Psoas muscle (tissue), 8 donors: Measurements from ENCODE around the gene DDX23. TPM values are rescaled to one million over a fixed set of nuclear protein-coding genes. Genes with fewer than 3 reads are reported as not detected.

Source experiments
- ATAC-seq, 4 donors: fragments of 200-7000 bp; cut with Tn5 transposase; one replicate each; pipeline ENCODE4 v1.9.1; 2020; ENCODE audit warnings: moderate library complexity in 3 of 4, mild to moderate bottlenecking in 2 of 4
- DNase-seq, 2 donors: peaks; one replicate each; pipeline ENCODE4 v3.0.0-alpha.2; 2020
- H3K27ac ChIP-seq: fragments of 200-600 bp; one replicate; pipeline ENCODE4 v1.8.0; 2022
- H3K27me3 ChIP-seq, 3 donors: fragments of 200-600 bp in 1 of 3; one replicate each; pipeline versions ENCODE4 v1.6.1 to v1.8.0; 2013 to 2022; ENCODE audit warnings: low read length in 2 of 3, mild to moderate bottlenecking in 2 of 3, moderate library complexity in 1 of 3; ENCODE audit not compliant: insufficient read depth in 3 of 3
- H3K36me3 ChIP-seq, 2 donors: fragments of 200-600 bp in 1 of 2; one replicate each; pipeline versions ENCODE4 v1.6.1 to v1.8.0; 2013 to 2022; ENCODE audit warnings: low read depth in 1 of 2, mild to moderate bottlenecking in 1 of 2, moderate library complexity in 1 of 2; ENCODE audit not compliant: insufficient read depth in 1 of 2
- H3K4me1 ChIP-seq: fragments of 200-600 bp; one replicate; pipeline ENCODE4 v1.8.0; 2022
- H3K4me3 ChIP-seq: fragments of 200-600 bp; one replicate; pipeline ENCODE4 v1.8.0; 2022; ENCODE audit warnings: mild to moderate bottlenecking
- H3K9me3 ChIP-seq: fragments of 200-600 bp; one replicate; pipeline ENCODE4 v1.8.0; 2022
- WGBS, 3 donors: extraction: QIAGEN DNeasy Blood & Tissue Kit; methylation state at CpG; one replicate each; pipeline versions ENCODE4 v1.1.6 to v1.1.7; 2013; 5-methylcytosine and 5-hydroxymethylcytosine counted together
- intact Hi-C, 2 donors: fragments of 100-400 bp; cut with DNase I; formaldehyde crosslinking; loops; one replicate each; pipeline versions ENCODE4 v1.11.0 to v1.14.2; 2022
- polyA plus RNA-seq, 3 donors: library from polyadenylated mRNA; stranded (reverse); fragments of 200-250 nt; gene quantifications; one replicate each; pipeline ENCODE4 v1.2.3, GENCODE V29; 2013
- total RNA-seq, 4 donors: library from RNA; stranded (reverse); fragmentation: NEBNext Ultra II Directional in 2 of 4; extraction: Animal tissue kit (Norgen Biotek cat#: 25700) in 2 of 4; gene quantifications; one replicate each; pipeline versions ENCODE4 v1.2.1 to v1.2.4, GENCODE V29; 2021 to 2023
- TF ChIP-seq, protein P1 (sequence below): fragments of 200-600 bp; IDR thresholded peaks from one replicate; pipeline ENCODE4 v1.8.0; 2022; ENCODE audit warnings: antibody characterized with exemption
- donor health status: healthy with polysubstance abuse.
- donor health status: DM: no; HTN: no; CAD: no; lungs with moderate emphysema.
- donor health status: Bipolar disorder and iron deficiency.
- donor health status: healthy.
- donor health status: DM: yes; HTN: yes; CAD: no.
- donor health status: DM: no; HTN: no; CAD: no.
- donor health status: DM: no; HTN: no; CAD: no.
- donor health status: DM: yes; HTN: yes; CAD: no.

The DDX23 gene
- total and polyA plus RNA-seq, 7 donors: 38.5 to 92.8 (median 62.3) TPM

DNA sequence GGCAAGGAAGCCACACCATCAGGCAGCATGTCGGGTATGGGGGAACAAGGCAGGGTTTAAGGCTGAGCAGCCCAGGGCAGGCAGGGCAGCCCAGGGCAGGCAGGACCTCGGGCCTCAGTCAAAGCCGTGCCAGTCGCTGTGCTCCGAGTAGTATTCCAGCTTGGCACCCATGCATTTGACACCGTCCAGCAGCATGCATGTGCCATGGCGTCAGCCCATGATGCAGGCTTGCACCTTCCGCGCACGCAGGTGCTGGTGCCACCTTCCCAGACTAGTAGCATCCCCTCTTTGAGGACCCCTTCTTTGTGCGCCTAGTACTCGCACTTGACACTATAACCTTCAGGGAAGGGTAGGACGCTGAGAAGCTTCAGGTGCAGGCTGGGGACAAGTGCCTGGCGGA is 51.5 kb downstream of the DDX23 start:
- ATAC-seq: no peak
- Histone ChIP-seq H3K36me3 (no peaks in the 10 kb centered on the region), H3K27ac (no peak overlapping the region)

DNA sequence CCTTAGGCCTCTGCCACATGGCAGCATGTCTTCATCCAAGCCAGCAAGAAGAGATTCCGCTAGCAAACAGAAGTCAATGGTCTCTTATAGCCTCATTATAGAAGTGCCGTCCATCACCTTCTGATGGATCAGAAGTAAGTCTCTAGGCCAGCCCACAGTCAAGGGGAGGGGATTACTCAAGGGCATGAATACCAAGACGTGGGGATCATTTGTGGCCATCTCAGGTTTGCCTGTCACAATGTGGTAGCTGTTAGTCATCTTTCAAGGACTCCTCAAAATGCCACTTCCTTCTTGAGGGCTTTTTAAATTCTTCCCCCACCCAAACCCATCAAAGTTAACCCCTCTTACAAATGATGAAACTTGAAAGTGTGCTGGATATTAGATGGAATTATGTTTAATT is 55.0 kb downstream of the DDX23 start:
- no peak for DNase-seq
- WGBS, 3 donors: 78 to 86% (median 80%) methylated on average over 3 of the region's 3 CpGs

More for the DNA sequence above, 51.5 kb downstream of the DDX23 start:
- Histone ChIP-seq H3K4me1 (no peaks in the 10 kb centered on the region), H3K9me3 (no peaks in the 10 kb centered on the region), H3K4me3 (no peak overlapping the region), H3K27me3 (no peaks in the 10 kb centered on the region)
- WGBS, 3 donors: 83 to 85% (median 85%) methylated on average over 14 of the region's 14 CpGs
- no peak for DNase-seq
- TF ChIP-seq, protein P1, sequence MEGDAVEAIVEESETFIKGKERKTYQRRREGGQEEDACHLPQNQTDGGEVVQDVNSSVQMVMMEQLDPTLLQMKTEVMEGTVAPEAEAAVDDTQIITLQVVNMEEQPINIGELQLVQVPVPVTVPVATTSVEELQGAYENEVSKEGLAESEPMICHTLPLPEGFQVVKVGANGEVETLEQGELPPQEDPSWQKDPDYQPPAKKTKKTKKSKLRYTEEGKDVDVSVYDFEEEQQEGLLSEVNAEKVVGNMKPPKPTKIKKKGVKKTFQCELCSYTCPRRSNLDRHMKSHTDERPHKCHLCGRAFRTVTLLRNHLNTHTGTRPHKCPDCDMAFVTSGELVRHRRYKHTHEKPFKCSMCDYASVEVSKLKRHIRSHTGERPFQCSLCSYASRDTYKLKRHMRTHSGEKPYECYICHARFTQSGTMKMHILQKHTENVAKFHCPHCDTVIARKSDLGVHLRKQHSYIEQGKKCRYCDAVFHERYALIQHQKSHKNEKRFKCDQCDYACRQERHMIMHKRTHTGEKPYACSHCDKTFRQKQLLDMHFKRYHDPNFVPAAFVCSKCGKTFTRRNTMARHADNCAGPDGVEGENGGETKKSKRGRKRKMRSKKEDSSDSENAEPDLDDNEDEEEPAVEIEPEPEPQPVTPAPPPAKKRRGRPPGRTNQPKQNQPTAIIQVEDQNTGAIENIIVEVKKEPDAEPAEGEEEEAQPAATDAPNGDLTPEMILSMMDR: no peak
- intact Hi-C loops: no loop called here

DNA sequence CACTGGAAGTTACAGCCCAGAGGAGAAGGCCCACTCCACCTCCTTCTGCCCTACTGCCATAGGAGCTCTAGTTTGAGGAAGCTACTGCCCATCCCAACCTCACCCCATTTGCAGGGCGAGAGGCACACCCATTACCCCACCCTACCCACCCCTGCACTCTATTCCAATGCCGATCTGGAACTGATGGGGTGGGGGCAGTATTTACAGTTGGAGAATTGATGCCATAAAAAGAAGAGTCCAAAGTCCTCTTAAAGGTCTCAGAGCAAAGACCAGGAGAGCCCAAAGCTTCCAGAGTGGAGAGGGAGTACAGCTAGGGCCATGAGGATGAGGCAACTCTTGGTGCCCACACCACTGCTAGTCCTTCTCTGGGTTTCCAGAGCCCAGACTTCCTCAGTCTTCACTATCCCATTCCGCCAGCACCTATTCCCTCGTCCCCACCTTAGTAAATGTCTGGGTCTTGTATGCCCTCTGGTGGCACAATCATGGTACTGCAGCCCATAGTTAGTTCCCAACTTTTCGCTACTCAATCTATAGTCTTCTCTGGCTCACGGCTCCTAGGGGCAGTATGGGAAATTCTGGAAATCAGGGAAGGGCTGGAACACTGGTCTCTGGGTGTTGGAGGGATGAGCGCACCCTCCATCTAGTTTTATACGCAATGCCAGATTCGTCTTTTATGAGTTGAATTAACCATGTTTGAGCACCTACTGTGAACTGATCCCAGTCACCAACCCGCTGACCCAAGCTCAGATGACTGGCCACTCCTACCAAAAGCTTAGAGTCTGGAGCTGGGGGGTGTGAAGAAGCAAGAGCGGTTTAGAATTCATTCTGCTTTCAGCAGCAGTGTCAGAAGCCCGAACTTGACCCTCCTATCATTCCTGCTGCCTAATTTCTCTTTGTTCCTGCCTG is 56.2 kb downstream of the DDX23 start:
- Histone ChIP-seq H3K27ac (no peak overlapping the region), H3K36me3 (no peaks in the 10 kb centered on the region), H3K27me3 (no peaks in the 10 kb centered on the region), H3K4me3 (no peak overlapping the region), H3K4me1 (no peaks in the 10 kb centered on the region), H3K9me3 (no peaks in the 10 kb centered on the region)
- DNase-seq (peak in 1 of 2 donors; percentile 59), ATAC-seq (peak; percentile 94 to 97 (median 95))
- 21 to 26% (median 25%) methylated on average over 12 of the region's 12 CpGs for WGBS, 3 donors
- TF ChIP-seq, protein P1: peak; percentile 96
- intact Hi-C loops: loop anchor here (1.0 to 5.0 kb wide), 3 partner anchors 43 to 254 kb away; no protein-coding TSS in a partner anchor

More for the DNA sequence above, 55.0 kb downstream of the DDX23 start:
- intact Hi-C loops: loop anchor here (1.0 to 5.0 kb wide), 3 partner anchors 44 to 255 kb away; no protein-coding TSS in a partner anchor
- H3K9me3 ChIP-seq: no peaks in the 10 kb centered on the region
- no peaks in the 10 kb centered on the region for H3K4me1 ChIP-seq
- no peak for ATAC-seq
- H3K27ac ChIP-seq: no peak overlapping the region
- no peaks in the 10 kb centered on the region for H3K27me3 ChIP-seq
- TF ChIP-seq, protein P1: no peak
- no peaks in the 10 kb centered on the region for H3K36me3 ChIP-seq
- H3K4me3 ChIP-seq: no peak overlapping the region

DNA sequence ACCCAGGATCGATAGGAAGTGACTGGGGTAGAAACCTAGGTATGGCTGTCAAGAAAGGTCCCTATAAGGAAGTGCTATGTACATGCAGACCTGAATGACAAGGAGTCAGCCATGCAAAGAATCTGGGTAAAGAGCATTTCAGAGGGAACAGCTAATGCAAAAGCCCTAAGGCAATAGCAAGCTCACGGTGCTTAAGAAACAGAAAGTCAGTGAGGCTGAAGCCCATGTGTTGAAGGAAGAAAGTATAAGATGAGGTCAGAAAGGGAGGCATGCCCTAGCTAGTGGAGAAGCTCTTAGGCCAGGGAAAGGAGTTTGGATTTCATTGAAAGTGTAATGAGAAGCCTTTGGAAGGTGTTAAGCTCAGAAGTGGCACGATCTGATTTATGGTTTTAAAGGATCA is 57.1 kb downstream of the DDX23 start:
- Histone ChIP-seq H3K9me3 (no peaks in the 10 kb centered on the region), H3K4me3 (no peak overlapping the region), H3K36me3 (no peaks in the 10 kb centered on the region), H3K27ac (no peak overlapping the region), H3K4me1 (no peaks in the 10 kb centered on the region), H3K27me3 (no peaks in the 10 kb centered on the region)
- DNase-seq (no peak), ATAC-seq (no peak)
- TF ChIP-seq, protein P1: no peak
- intact Hi-C loops: loop anchor here in 1 of 2 donors (5.0 kb wide), 1 partner anchor 253 kb away; no protein-coding TSS in a partner anchor
- 73 to 76% (median 74%) methylated on average over 3 of the region's 3 CpGs for WGBS, 3 donors
